ENCODE results near the gene KIAA0319L.

DNA sequence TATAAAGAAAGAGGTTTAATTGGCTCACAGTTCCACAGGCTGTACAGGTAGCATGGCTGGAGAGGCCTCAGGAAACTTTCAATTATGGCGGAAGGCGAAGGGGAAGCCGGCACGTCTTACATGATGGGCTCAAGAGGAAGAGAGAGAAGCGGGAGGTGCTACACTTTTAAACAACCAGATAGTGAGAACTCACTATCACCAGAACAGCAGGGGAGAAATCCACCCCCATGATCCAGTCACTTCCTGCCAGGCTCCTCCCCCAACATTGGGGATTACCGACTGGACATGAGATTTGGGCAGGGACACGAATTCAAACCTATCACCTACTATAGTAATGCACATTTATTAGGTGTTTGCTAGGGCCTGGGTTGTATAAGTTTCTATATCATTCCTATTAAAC lies 170.9 kb downstream of the KIAA0319L start:
- TF ChIP-seq, protein P1, sequence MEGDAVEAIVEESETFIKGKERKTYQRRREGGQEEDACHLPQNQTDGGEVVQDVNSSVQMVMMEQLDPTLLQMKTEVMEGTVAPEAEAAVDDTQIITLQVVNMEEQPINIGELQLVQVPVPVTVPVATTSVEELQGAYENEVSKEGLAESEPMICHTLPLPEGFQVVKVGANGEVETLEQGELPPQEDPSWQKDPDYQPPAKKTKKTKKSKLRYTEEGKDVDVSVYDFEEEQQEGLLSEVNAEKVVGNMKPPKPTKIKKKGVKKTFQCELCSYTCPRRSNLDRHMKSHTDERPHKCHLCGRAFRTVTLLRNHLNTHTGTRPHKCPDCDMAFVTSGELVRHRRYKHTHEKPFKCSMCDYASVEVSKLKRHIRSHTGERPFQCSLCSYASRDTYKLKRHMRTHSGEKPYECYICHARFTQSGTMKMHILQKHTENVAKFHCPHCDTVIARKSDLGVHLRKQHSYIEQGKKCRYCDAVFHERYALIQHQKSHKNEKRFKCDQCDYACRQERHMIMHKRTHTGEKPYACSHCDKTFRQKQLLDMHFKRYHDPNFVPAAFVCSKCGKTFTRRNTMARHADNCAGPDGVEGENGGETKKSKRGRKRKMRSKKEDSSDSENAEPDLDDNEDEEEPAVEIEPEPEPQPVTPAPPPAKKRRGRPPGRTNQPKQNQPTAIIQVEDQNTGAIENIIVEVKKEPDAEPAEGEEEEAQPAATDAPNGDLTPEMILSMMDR (optimal IDR thresholded peaks at IDR 0.05 in 1 of 3, IDR thresholded peaks at IDR 0.05 in 1 of 3, conservative IDR thresholded peaks at IDR 0.05 in 1 of 3; ENCODE audit: extremely low read depth in 1 of 3, insufficient read depth in 2 of 3, low read length in 3 of 3), result no peak
- TF ChIP-seq EZH2 (IDR thresholded peaks at IDR 0.05; ENCODE audit: low read length), result no peak

Data from keratinocyte (primary cell).